ENCODE results near the gene ANO4. TPM values are rescaled to one million over a fixed set of nuclear protein-coding genes. Genes with fewer than 3 reads are reported as not detected.

The ANO4 gene
- total and polyA plus RNA-seq, 7 donors: 0.03 to 0.11 (median 0.03) TPM; not detected in 4

GRCh38 chr12:101045486-101046464 lies 251.2 kb downstream of the ANO4 start:
- intact Hi-C loops (cut with DNase I): no loop called here
- H3K4me3 ChIP-seq: no peak overlapping the region
- WGBS, 3 donors: 56 to 69% (median 61%) methylated on average over 7 of the region's 7 CpGs
- H3K9me3 ChIP-seq: no peaks in the 10 kb centered on the region
- no peaks in the 10 kb centered on the region for H3K27me3 ChIP-seq (ENCODE audit: insufficient read depth in 3 of 3, low read length in 2 of 3)
- no peak for TF ChIP-seq CTCF (IDR thresholded peaks at IDR 0.05)
- H3K27ac ChIP-seq: no peak overlapping the region
- H3K36me3 ChIP-seq (ENCODE audit: insufficient read depth in 1 of 2, low read depth in 1 of 2): no peaks in the 10 kb centered on the region
- no peak for ATAC-seq
- H3K4me1 ChIP-seq: no peaks in the 10 kb centered on the region
- DNase-seq: no peak

- Histone ChIP-seq H3K4me3 (no peak overlapping the region), H3K27ac (no peak overlapping the region), H3K36me3 (ENCODE audit: insufficient read depth in 1 of 2, low read depth in 1 of 2) (no peaks in the 10 kb centered on the region), H3K9me3 (no peaks in the 10 kb centered on the region), H3K4me1 (no peaks in the 10 kb centered on the region), H3K27me3 (ENCODE audit: insufficient read depth in 3 of 3, low read length in 2 of 3) (no peaks in the 10 kb centered on the region)
- no peak for TF ChIP-seq CTCF (IDR thresholded peaks at IDR 0.05)
- 76 to 84% (median 82%) methylated on average over 1 of the region's 1 CpG for WGBS, 3 donors
- intact Hi-C loops (cut with DNase I): no loop called here
- DNase-seq (no peak), ATAC-seq (no peak)
Observed at GRCh38 chr12:101047652-101048051, 253.1 kb downstream of the ANO4 start.

GRCh38 chr12:101050631-101051030 lies 256.1 kb downstream of the ANO4 start:
- ATAC-seq (no peak), DNase-seq (no peak)
- Histone ChIP-seq H3K9me3 (no peaks in the 10 kb centered on the region), H3K4me3 (no peak overlapping the region), H3K36me3 (ENCODE audit: insufficient read depth in 1 of 2, low read depth in 1 of 2) (no peaks in the 10 kb centered on the region), H3K4me1 (no peaks in the 10 kb centered on the region), H3K27ac (no peak overlapping the region), H3K27me3 (ENCODE audit: insufficient read depth in 3 of 3, low read length in 2 of 3) (no peaks in the 10 kb centered on the region)
- WGBS, 3 donors: 0% methylated on average over 1 of the region's 1 CpG
- no peak for TF ChIP-seq CTCF (IDR thresholded peaks at IDR 0.05)
- intact Hi-C loops (cut with DNase I): no loop called here

- H3K4me3 ChIP-seq: no peak overlapping the region
- no peaks in the 10 kb centered on the region for H3K4me1 ChIP-seq
- DNase-seq (no peak), ATAC-seq (no peak)
- H3K27me3 ChIP-seq (ENCODE audit: insufficient read depth in 3 of 3, low read length in 2 of 3): no peaks in the 10 kb centered on the region
- no peaks in the 10 kb centered on the region for H3K36me3 ChIP-seq (ENCODE audit: insufficient read depth in 1 of 2, low read depth in 1 of 2)
- no peaks in the 10 kb centered on the region for H3K9me3 ChIP-seq
- no peak overlapping the region for H3K27ac ChIP-seq
- no peak for TF ChIP-seq CTCF (IDR thresholded peaks at IDR 0.05)
- intact Hi-C loops (cut with DNase I): no loop called here
Observed at GRCh38 chr12:101051151-101051550, 256.6 kb downstream of the ANO4 start.
